HL-60 (cell line): Measurements from ENCODE around the gene SEC14L1.

ENCODE experiments used
- CTCF ChIP-seq: IDR thresholded peaks from one replicate; pipeline ENCODE4 v1.5.1; 2011; ENCODE audit warnings: low read length, control low read depth, inconsistent platforms; ENCODE audit not compliant: insufficient read depth
- GABPA ChIP-seq: IDR thresholded peaks from 2 replicates; pipeline ENCODE4 v1.6.1; 2012; ENCODE audit warnings: low read depth
- POLR2AphosphoS5 ChIP-seq: IDR thresholded peaks from 2 replicates; pipeline ENCODE4 v1.6.1; 2012; ENCODE audit warnings: low read depth

- TF ChIP-seq CTCF (peak; percentile 58), POLR2AphosphoS5 (no peak), GABPA (no peak)
Measured at GRCh38 chr17:77096570-77097214, 44.1 kb upstream of the SEC14L1 start.
